22Rv1 (cell line): ENCODE results near the gene YBX2.

Experiments
- H3K27ac ChIP-seq: fragments of 450-650 bp; 2 replicates; pipeline ENCODE4 v1.5.1; 2017
- CTCF ChIP-seq: fragments of 450-650 bp; IDR thresholded peaks from 2 replicates; pipeline ENCODE4 v1.5.1; 2017; ENCODE audit warnings: mild to moderate bottlenecking
- ZFX ChIP-seq: fragments of 450-650 bp; IDR thresholded peaks from 2 replicates; pipeline ENCODE4 v1.6.1; 2017; ENCODE audit warnings: antibody characterized with exemption, borderline replicate concordance

Gene YBX2

GRCh38 chr17:7283471-7284216, 10.8 kb downstream of the YBX2 start:
- no peak overlapping the region for H3K27ac ChIP-seq
- no peak for TF ChIP-seq CTCF
- TF ChIP-seq ZFX: no peak

DNA sequence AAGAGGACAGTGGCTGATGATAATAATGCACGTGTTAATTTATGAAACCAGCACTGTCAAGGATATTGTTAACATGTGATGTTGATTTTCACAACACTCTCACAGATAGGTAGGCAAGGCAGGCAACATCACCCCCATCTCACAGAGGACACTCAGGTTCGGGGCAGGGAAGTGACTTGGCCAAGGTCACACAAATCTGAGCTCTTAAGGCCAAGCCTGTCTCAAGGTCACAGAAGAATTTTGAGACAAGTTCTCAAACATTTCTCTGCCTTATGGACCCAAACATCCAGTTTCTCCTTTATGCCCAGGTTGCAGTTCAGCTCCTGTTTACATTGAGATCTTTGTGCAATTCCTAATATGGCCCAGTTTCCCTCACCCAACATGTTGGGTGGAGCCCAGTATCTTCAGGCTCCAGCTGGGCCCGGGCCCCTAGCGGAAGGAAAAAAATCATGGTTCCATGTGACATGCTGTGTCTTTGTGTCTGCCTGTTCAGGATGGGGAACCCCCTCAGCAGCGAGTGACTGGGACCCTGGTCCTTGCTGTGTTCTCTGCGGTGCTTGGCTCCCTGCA, 11.6 kb downstream of the YBX2 start:
- no peak for TF ChIP-seq CTCF
- no peak for TF ChIP-seq ZFX
- no peak overlapping the region for H3K27ac ChIP-seq

DNA sequence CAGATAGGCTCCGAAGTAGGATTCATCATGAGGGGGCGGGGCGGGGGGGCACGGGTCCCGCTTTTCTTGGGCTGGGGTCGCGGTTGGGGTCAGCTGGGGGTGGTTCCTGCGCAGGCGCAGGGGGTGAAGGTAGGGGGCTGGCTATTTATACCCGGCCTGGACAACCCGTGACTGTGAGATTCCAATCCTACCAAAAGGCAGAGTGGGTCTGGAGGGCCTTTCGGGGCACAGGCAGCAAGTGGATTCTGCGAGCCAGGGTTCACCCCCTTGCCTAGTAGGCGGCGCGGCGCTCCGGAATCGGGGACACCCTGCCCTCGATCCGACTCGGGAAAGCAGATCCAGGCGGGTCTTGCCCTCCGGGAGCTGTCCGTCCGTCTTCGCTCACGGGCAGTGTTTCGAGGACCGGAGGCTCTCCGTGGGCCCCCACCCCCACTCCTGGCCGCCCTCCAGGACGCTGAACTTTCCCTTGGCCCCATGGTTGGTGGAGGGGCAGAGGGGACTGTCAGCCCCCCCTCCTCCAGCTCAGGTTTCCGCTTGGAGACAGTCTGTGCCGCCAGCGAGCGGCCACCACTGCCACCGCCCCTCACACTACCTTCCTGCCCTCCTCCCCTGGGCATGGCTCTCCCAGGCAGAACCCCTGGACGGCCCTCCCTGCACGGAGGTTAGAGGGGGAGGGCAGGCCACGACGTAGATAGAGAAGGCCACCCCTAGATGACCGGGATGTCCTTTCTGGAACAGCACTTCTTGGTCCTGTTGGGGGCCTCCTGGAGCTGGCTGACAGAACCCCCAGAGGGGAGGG, 12.3 kb downstream of the YBX2 start:
- no peak overlapping the region for H3K27ac ChIP-seq
- TF ChIP-seq ZFX (no peak), CTCF (no peak)

DNA sequence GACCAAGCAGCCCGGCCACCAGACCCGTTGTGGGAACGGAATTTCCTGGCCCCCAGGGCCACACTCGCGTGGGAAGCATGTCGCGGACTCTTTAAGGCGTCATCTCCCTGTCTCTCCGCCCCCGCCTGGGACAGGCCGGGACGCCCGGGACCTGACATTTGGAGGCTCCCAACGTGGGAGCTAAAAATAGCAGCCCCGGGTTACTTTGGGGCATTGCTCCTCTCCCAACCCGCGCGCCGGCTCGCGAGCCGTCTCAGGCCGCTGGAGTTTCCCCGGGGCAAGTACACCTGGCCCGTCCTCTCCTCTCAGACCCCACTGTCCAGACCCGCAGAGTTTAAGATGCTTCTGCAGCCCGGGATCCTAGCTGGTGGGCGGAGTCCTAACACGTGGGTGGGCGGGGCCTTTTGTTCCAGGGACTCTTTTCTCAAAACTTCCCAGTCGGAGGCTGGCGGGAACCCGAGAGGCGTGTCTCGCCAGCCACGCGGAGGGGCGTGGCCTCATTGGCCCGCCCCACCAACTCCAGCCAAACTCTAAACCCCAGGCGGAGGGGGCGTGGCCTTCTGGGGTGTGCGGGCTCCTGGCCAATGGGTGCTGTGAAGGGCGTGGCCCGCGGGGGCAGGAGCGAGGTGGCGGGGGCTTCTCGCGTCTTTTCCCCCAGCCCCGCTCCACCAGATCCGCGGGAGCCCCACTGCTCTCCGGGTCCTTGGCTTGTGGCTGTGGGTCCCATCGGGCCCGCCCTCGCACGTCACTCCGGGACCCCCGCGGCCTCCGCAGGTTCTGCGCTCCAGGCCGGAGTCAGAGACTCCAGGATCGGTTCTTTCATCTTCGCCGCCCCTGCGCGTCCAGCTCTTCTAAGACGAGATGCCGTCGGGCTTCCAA, 13.1 kb downstream of the YBX2 start, which contains the start of gene SLC2A4:
Gene SLC2A4, plus strand, starts transcription at position 645 of the 879 bp plus-strand sequence. Its CDS starts 217 bp downstream, at position 862.
- peak within 1 kb of the TSS; percentile 69 for H3K27ac ChIP-seq
- TF ChIP-seq CTCF: no peak
- no peak for TF ChIP-seq ZFX

DNA sequence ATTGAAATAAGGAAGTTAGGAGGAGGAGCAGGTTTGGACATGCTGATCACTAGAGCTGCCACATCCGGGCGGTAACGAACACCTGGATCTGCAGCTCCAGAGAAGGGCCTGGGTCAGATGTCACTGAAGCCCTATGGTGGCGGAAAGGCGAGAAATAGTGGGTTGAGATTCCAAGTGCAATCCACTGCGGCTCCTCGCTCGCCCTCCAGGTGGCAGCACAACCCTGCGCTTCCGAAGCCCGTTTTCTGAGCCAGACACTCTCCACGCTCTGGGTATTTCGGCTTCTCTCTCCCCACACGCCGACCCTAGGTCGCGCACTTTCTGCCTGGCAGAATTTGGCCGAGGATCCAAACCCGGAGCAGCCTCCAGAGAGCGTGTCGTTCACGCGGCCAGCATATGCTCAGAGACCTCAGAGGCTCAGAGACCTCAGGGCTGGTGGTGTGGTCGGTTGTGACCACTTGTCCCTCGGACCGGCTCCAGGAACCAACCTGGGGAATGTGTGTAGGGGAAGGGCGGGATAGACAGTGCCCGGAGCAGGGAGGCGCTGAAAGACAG, 13.8 kb downstream of the YBX2 start:
- peak overlapping the region; percentile 69 for H3K27ac ChIP-seq
- TF ChIP-seq CTCF (peak; percentile 86), ZFX (no peak)

DNA sequence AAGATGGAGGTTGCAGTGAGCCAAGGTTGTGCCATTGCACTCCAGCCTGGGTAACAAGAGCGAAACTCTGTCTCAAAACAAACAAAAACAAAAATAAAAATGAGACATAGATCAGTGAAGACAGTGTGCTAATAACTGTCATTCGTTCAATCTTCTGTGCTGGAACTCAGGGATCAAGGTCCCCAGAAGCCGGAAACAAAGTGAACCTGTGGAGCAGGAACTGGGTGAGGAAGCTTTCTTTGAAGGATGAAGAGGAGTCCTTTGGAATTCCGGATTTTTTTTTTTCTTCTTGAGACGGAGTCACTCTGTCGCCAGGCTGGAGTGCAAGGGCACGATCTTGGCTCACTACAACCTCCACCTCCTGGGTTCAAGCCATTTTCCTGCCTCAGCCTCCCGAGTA, 15.0 kb downstream of the YBX2 start:
- H3K27ac ChIP-seq: no peak overlapping the region; the same call in 1 of the 2 replicates
- no peak for TF ChIP-seq CTCF
- TF ChIP-seq ZFX: no peak
